Measurements from ENCODE around the gene AK6.
"Not testable (repeated sequence)": the region's sequence is repeated elsewhere in the genome, so short reads cannot be mapped to it uniquely, and the experiment has no call there.

Gene AK6

GRCh38 chr5:69335341-69335935, 33.9 kb downstream of the AK6 start:
- no peak overlapping the region for H3K4me3 ChIP-seq (ENCODE audit: low read depth, low read length)
- no peak for DNase-seq (ENCODE audit: low read depth)
- TF ChIP-seq CTCF (IDR thresholded peaks at IDR 0.05; ENCODE audit: low read depth, low read length, missing control alignments), result no peak

GRCh38 chr5:69334793-69335268, 34.5 kb downstream of the AK6 start:
- DNase-seq (ENCODE audit: low read depth), result peak; percentile 33
- H3K4me3 ChIP-seq (ENCODE audit: low read depth, low read length), result no peak overlapping the region
- TF ChIP-seq CTCF (IDR thresholded peaks at IDR 0.05; ENCODE audit: low read depth, low read length, missing control alignments), result peak; percentile 74

DNA sequence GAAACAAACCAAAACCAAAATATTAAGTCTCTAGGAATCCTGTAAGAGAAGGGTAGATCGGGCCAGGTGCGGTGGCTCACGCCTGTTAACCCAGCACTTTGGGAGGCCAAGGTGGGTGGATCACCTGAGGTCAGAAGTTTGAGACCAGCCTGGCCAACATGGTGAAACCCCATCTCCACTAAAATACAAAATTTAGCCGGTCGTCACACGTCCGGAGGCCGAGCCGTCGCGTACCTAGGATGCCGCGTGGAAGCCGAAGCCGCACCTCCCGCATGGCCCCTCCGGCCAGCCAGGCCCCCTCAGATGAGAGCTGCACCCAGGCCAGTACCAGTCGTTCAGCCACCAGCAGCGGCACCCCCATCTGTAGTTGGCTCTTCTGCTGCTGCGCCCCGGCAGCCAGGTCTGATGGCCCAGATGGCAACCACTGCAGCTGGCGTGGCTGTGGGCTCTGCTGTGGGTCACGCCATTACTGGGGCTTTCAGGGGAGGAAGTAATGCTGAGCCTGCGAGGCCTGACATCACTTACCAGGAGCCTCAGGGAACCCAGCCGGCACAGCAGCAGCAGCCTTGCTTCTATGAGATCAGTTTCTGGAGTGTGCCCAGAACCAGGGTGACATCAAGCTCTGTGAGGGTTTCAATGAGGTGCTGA, 35.5 kb downstream of the AK6 start:
- not testable (repeated sequence) for H3K4me3 ChIP-seq (ENCODE audit: low read depth, low read length)

DNA sequence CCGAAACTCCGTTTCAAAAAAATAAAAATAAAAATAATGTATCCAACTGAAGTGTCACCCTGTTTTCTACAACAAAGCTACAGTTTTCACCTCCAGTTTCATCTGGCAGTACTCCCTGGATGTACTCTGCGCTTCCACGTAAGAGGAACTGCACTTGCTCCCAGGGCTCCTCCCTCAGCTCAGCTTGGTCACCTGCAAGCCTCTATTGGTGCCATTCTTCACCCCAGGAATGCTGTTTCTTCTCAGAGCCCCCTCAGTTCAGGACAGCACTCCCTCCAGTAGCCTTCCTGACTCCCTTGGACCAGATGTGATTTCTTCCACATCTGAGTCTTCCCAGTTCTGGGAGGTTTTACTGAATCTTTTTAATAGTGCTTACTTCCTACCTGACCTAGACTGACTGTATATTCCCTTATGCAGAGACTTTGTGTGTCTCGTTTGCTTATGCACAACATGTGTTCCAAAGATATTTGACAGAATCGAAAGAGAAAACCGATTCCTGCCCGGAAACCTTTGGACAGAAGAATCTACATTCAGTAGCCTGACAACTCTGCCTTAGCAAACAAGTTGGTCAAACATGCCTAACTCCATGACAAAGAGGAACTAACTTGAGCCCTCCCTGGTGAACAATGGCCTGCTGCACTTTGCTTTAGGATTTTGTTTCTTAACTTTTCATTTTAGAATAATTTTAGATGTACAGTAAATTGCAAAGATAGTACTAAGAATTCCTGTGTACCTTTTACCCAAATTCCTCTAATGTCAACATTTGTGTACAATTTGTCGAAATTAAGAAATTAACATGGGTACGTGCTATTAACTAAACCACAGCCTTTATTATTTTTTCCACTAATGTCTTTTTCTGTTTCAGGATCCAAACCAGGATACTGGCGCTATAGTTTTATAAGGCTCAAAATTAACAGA, 37.5 kb downstream of the AK6 start:
- H3K4me3 ChIP-seq (ENCODE audit: low read depth, low read length), result peak overlapping the region; percentile 61
- TF ChIP-seq CTCF (IDR thresholded peaks at IDR 0.05; ENCODE audit: low read depth, low read length, missing control alignments), result no peak
- DNase-seq (ENCODE audit: low read depth), result no peak

More for the DNA sequence above, 35.5 kb downstream of the AK6 start:
- DNase-seq (ENCODE audit: low read depth), result not testable (repeated sequence)

DNA sequence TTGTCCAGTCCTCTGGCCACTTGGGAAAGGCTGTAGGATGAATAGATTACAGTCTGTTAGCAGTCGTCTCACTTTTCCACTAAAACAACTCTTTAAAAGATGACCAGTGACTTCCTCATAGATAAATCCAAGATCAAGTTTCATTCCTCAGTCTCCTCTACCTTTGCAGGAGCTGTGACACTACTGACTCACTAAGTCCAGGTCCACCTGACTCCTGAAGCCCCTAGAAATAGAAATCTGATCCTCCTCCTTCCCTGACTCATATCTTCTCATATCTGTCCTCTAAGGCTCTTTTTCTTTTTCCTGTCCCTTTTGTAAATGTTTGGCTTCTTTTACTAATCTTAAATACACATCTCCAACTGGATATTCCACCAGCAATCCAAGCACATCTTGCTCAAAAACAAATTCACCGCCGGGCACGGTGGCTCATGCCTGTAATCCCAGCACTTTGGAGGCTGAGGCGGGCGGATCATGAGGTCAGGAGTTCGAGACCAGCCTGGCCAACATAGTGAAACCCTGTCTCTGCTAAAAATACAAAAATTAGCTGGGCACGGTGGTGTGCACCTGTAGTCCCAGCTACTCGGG, 39.3 kb downstream of the AK6 start:
- DNase-seq (ENCODE audit: low read depth), result no peak
- H3K4me3 ChIP-seq (ENCODE audit: low read depth, low read length), result no peak overlapping the region
- no peak for TF ChIP-seq CTCF (IDR thresholded peaks at IDR 0.05; ENCODE audit: low read depth, low read length, missing control alignments)

DNA sequence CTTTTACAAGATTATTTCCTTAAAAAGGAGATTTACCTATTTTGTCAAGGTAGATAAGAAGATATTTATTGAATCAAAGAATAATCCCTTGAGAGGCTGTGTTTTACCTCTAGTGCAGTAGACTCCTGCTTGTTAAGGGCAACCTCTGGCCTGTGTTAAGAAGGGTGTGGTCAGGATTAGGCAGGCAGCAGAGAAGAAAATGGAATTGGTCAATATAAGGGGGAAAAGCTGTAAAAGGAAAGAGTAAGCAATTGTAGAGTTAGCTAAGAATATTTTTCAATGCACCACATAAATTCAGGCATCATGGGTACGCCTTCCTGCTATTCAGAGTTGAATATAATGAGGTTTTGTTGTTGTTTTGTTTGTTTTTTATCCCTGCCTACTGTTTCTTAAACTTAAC, 43.0 kb downstream of the AK6 start:
- TF ChIP-seq CTCF (IDR thresholded peaks at IDR 0.05; ENCODE audit: low read depth, low read length, missing control alignments), result no peak
- H3K4me3 ChIP-seq (ENCODE audit: low read depth, low read length), result no peak overlapping the region
- no peak for DNase-seq (ENCODE audit: low read depth)

GRCh38 chr5:69317391-69317790, 51.9 kb downstream of the AK6 start:
- no peak for DNase-seq (ENCODE audit: low read depth)
- TF ChIP-seq CTCF (IDR thresholded peaks at IDR 0.05; ENCODE audit: low read depth, low read length, missing control alignments), result no peak
- no peak overlapping the region for H3K4me3 ChIP-seq (ENCODE audit: low read depth, low read length)
